H1 (cell line): Measurements from ENCODE around the gene SLC37A3. TPM values are rescaled to one million over a fixed set of nuclear protein-coding genes. Genes with fewer than 3 reads are reported as not detected.

Experiments used
- CREB1 ChIP-seq: IDR thresholded peaks from 2 replicates; pipeline ENCODE4 v1.6.1; 2012; ENCODE audit warnings: inconsistent platforms
- TBP ChIP-seq: IDR thresholded peaks from 2 replicates; pipeline ENCODE4 v1.6.1; 2011; ENCODE audit warnings: low read depth, low read length, improper control_type of control experiment
- polyA plus RNA-seq, 7 experiments: library from polyadenylated mRNA; depleted of rRNA in 3 of 7; stranded (reverse) in 5 of 7; unstranded in 2 of 7; fragments of >200 nt in 5 of 7; fragments of 200-250 nt in 2 of 7; gene quantifications; 1 replicate in 5 of 7; 2 replicates in 1 of 7; 4 replicates in 1 of 7; pipeline versions ENCODE4 v1.2.1 to v1.2.3, GENCODE V29; 2011 to 2013; ENCODE audit warnings: missing spikeins in 2 of 7, mixed read lengths in 2 of 7
- total RNA-seq: library from RNA; stranded (reverse); fragmentation: NEBNext Ultra II Directional; extraction: Animal tissue kit (Norgen Biotek cat#: 25700); gene quantifications from 2 replicates; pipeline ENCODE4 v1.2.1, GENCODE V29; 2021
- TF ChIP-seq, protein P1 (sequence below): fragments of 300-600 bp; sonication (generic); IDR thresholded peaks from 2 replicates; pipeline ENCODE4 v1.7.1; 2012; ENCODE audit warnings: low read length, moderate library complexity, mild to moderate bottlenecking, inconsistent platforms; ENCODE audit not compliant: insufficient replicate concordance

SLC37A3 gene
- total and polyA plus RNA-seq, 2 of the 8 experiments (the other 6 are each of a cell fraction or from before 2014, with no cell fraction given) = 58.2 to 71.0 TPM

DNA sequence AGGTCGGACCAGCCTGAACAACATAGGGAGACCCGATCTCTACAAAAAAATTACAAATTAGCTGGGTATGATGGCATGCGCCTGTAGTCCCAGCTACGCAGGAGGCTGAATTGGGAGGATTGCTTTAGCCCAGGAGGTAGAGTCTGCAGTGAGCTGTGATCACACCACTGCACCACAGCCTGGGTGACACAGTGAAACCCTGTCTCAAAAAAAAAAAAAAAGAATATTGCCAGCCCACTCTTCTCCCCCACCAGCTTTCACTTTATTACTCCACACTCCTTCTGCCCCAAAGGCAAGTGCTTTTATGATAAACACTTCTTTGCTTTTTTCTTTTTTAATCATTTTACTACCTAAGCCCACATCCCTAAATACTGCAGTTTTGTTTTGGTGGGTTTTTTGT is 20.3 kb upstream of the SLC37A3 start (continued):
- TF ChIP-seq, protein P1, sequence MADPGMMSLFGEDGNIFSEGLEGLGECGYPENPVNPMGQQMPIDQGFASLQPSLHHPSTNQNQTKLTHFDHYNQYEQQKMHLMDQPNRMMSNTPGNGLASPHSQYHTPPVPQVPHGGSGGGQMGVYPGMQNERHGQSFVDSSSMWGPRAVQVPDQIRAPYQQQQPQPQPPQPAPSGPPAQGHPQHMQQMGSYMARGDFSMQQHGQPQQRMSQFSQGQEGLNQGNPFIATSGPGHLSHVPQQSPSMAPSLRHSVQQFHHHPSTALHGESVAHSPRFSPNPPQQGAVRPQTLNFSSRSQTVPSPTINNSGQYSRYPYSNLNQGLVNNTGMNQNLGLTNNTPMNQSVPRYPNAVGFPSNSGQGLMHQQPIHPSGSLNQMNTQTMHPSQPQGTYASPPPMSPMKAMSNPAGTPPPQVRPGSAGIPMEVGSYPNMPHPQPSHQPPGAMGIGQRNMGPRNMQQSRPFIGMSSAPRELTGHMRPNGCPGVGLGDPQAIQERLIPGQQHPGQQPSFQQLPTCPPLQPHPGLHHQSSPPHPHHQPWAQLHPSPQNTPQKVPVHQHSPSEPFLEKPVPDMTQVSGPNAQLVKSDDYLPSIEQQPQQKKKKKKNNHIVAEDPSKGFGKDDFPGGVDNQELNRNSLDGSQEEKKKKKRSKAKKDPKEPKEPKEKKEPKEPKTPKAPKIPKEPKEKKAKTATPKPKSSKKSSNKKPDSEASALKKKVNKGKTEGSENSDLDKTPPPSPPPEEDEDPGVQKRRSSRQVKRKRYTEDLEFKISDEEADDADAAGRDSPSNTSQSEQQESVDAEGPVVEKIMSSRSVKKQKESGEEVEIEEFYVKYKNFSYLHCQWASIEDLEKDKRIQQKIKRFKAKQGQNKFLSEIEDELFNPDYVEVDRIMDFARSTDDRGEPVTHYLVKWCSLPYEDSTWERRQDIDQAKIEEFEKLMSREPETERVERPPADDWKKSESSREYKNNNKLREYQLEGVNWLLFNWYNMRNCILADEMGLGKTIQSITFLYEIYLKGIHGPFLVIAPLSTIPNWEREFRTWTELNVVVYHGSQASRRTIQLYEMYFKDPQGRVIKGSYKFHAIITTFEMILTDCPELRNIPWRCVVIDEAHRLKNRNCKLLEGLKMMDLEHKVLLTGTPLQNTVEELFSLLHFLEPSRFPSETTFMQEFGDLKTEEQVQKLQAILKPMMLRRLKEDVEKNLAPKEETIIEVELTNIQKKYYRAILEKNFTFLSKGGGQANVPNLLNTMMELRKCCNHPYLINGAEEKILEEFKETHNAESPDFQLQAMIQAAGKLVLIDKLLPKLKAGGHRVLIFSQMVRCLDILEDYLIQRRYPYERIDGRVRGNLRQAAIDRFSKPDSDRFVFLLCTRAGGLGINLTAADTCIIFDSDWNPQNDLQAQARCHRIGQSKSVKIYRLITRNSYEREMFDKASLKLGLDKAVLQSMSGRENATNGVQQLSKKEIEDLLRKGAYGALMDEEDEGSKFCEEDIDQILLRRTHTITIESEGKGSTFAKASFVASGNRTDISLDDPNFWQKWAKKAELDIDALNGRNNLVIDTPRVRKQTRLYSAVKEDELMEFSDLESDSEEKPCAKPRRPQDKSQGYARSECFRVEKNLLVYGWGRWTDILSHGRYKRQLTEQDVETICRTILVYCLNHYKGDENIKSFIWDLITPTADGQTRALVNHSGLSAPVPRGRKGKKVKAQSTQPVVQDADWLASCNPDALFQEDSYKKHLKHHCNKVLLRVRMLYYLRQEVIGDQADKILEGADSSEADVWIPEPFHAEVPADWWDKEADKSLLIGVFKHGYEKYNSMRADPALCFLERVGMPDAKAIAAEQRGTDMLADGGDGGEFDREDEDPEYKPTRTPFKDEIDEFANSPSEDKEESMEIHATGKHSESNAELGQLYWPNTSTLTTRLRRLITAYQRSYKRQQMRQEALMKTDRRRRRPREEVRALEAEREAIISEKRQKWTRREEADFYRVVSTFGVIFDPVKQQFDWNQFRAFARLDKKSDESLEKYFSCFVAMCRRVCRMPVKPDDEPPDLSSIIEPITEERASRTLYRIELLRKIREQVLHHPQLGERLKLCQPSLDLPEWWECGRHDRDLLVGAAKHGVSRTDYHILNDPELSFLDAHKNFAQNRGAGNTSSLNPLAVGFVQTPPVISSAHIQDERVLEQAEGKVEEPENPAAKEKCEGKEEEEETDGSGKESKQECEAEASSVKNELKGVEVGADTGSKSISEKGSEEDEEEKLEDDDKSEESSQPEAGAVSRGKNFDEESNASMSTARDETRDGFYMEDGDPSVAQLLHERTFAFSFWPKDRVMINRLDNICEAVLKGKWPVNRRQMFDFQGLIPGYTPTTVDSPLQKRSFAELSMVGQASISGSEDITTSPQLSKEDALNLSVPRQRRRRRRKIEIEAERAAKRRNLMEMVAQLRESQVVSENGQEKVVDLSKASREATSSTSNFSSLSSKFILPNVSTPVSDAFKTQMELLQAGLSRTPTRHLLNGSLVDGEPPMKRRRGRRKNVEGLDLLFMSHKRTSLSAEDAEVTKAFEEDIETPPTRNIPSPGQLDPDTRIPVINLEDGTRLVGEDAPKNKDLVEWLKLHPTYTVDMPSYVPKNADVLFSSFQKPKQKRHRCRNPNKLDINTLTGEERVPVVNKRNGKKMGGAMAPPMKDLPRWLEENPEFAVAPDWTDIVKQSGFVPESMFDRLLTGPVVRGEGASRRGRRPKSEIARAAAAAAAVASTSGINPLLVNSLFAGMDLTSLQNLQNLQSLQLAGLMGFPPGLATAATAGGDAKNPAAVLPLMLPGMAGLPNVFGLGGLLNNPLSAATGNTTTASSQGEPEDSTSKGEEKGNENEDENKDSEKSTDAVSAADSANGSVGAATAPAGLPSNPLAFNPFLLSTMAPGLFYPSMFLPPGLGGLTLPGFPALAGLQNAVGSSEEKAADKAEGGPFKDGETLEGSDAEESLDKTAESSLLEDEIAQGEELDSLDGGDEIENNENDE = no peak
- TF ChIP-seq TBP = no peak
- no peak for TF ChIP-seq CREB1
- TF ChIP-seq, all 59 proteins: peak for 0
